Daoy (cell line): ENCODE results near the gene FGD5. TPM values are rescaled to one million over a fixed set of nuclear protein-coding genes. Genes with fewer than 3 reads are reported as not detected.
A peak's percentile ranks its signal among the peaks of the same experiment; 100 is the strongest.

Experiments used
- DNase-seq: peaks from one replicate; pipeline ENCODE4 v3.0.0-alpha.2; 2015; ENCODE audit warnings: low read depth
- total RNA-seq: library from RNA; depleted of rRNA; stranded (reverse); fragments of >200 nt; shearing (Covaris generic); gene quantifications from 2 replicates; pipeline ENCODE4 v1.2.3, GENCODE V29; 2014

Gene FGD5
- total RNA-seq, 1 experiment from 2014 or later, result 7.0 TPM

GRCh38 chr3:14789640-14790285, 29.0 kb upstream of the FGD5 start:
- no peak for DNase-seq

- DNase-seq, result peak; percentile 67
Observed at GRCh38 chr3:14791343-14791945, 27.3 kb upstream of the FGD5 start.

- DNase-seq, result no peak
Observed at GRCh38 chr3:14792691-14793121, 26.1 kb upstream of the FGD5 start.

- no peak for DNase-seq
Observed at GRCh38 chr3:14793126-14793857, 25.5 kb upstream of the FGD5 start.

- DNase-seq, result no peak
Observed at GRCh38 chr3:14793858-14794234, 24.9 kb upstream of the FGD5 start.

- DNase-seq, result no peak
Observed at GRCh38 chr3:14794435-14794834, 24.3 kb upstream of the FGD5 start.

GRCh38 chr3:14795996-14796395, 22.8 kb upstream of the FGD5 start:
- no peak for DNase-seq

- DNase-seq, result no peak
Observed at GRCh38 chr3:14796403-14797077, 22.2 kb upstream of the FGD5 start.

- DNase-seq, result no peak
Observed at GRCh38 chr3:14797731-14798130, 21.0 kb upstream of the FGD5 start.

- DNase-seq, result no peak
Observed at GRCh38 chr3:14798231-14798630, 20.5 kb upstream of the FGD5 start.

GRCh38 chr3:14799146-14799545, 19.6 kb upstream of the FGD5 start:
- no peak for DNase-seq

- no peak for DNase-seq
Observed at GRCh38 chr3:14801031-14801430, 17.7 kb upstream of the FGD5 start.

GRCh38 chr3:14801668-14802380, 16.9 kb upstream of the FGD5 start:
- DNase-seq, result no peak

GRCh38 chr3:14802381-14802731, 16.4 kb upstream of the FGD5 start:
- DNase-seq, result no peak

- peak; percentile 85 for DNase-seq
Observed at GRCh38 chr3:14803101-14803980, 15.4 kb upstream of the FGD5 start.

GRCh38 chr3:14803981-14804834, 14.6 kb upstream of the FGD5 start:
- DNase-seq, result no peak

- peak; percentile 59 for DNase-seq
Observed at GRCh38 chr3:14804835-14805780, 13.7 kb upstream of the FGD5 start.

GRCh38 chr3:14805961-14806537, 12.7 kb upstream of the FGD5 start:
- DNase-seq, result no peak
